ENCODE data around the gene STK24. TPM values are rescaled to one million over a fixed set of nuclear protein-coding genes. Genes with fewer than 3 reads are reported as not detected.

Gene STK24
- polyA plus RNA-seq, 1 of the 3 experiments (the other 2 are of a cell fraction), result 30.5 TPM

GRCh38 chr13:98581381-98581780 lies 4.5 kb upstream of the STK24 start (continued):
- TF ChIP-seq CTCF (IDR thresholded peaks at IDR 0.05), result no peak
- no peak for TF ChIP-seq USF2 (IDR thresholded peaks at IDR 0.05; ENCODE audit: borderline replicate concordance, low read depth, low read length)

- CTCF ChIA-PET, result interaction anchor here (1.0 to 2.6 kb wide), 4 partner anchors 73 to 263 kb away, joined by 3 to 9 read pairs (median 4); no protein-coding TSS in a partner anchor
- no peaks in the 10 kb centered on the region for H3K36me3 ChIP-seq (replicated peaks in 1 of 2; ENCODE audit: control insufficient read depth in 1 of 2, insufficient read depth in 2 of 2, low read length in 1 of 2)
- no peak overlapping the region for H3K4me3 ChIP-seq (ENCODE audit: low read depth in 2 of 2, low read length in 1 of 2)
- no peaks in the 10 kb centered on the region for H3K27me3 ChIP-seq (ENCODE audit: insufficient read depth)
- no peak for DNase-seq
- POLR2A ChIA-PET, result no interaction called here
- no peak overlapping the region for H3K4me2 ChIP-seq
- no peak overlapping the region for H2AFZ ChIP-seq (ENCODE audit: low read depth)
- no peak overlapping the region for H3K9ac ChIP-seq
- no peaks in the 10 kb centered on the region for H3K9me3 ChIP-seq
- TF ChIP-seq FOSL2 (IDR thresholded peaks at IDR 0.05; ENCODE audit: borderline replicate concordance, low read depth) (no peak), RXRA (IDR thresholded peaks at IDR 0.05; ENCODE audit: borderline replicate concordance, low read depth) (no peak), MEF2A (IDR thresholded peaks at IDR 0.05; ENCODE audit: borderline replicate concordance, low read depth) (no peak), TAF1 (IDR thresholded peaks at IDR 0.05; ENCODE audit: borderline replicate concordance, low read depth, low read length) (no peak), POLR2AphosphoS5 (IDR thresholded peaks at IDR 0.05; ENCODE audit: low read depth, low read length) (no peak), JUND (IDR thresholded peaks at IDR 0.05) (no peak), CHD2 (IDR thresholded peaks at IDR 0.05; ENCODE audit: low read length, partially characterized antibody) (no peak), ELF1 (IDR thresholded peaks at IDR 0.05) (no peak), GATA2 (CRISPR knock-in tag; IDR thresholded peaks at IDR 0.05) (no peak), FOXM1 (IDR thresholded peaks at IDR 0.05; ENCODE audit: low read depth) (no peak), NFIC (IDR thresholded peaks at IDR 0.05; ENCODE audit: borderline replicate concordance) (no peak), MAX (IDR thresholded peaks at IDR 0.05; ENCODE audit: low read depth) (no peak), MXI1 (IDR thresholded peaks at IDR 0.05; ENCODE audit: low read depth, low read length) (no peak), TEAD4 (IDR thresholded peaks at IDR 0.05; ENCODE audit: borderline replicate concordance, insufficient read depth) (no peak), RAD21 (IDR thresholded peaks at IDR 0.05; ENCODE audit: low read length) (no peak), SMC3 (IDR thresholded peaks at IDR 0.05; ENCODE audit: low read depth, low read length) (no peak), PBX3 (IDR thresholded peaks at IDR 0.05) (no peak)
- H3K4me1 ChIP-seq (ENCODE audit: control insufficient read depth in 1 of 2, insufficient read depth in 2 of 2, low read depth in 1 of 2, low read length in 1 of 2), result peaks cover 11 to 16% of the 10 kb centered on the region in 2 experiments
- peaks cover 11% of the 10 kb centered on the region for H3K79me2 ChIP-seq (ENCODE audit: insufficient read depth)
- H3K9me2 ChIP-seq, result no peaks in the 10 kb centered on the region
- WGBS (ENCODE audit: low lambda C conversion rate), result 100% methylated on average over 2 of the region's 2 CpGs
- H4K20me1 ChIP-seq (ENCODE audit: insufficient read depth), result peaks cover 6% of the 10 kb centered on the region
- H3F3A ChIP-seq (replicated peaks; ENCODE audit: insufficient read depth), result peaks cover 17% of the 10 kb centered on the region
- no peak overlapping the region for H3K27ac ChIP-seq (ENCODE audit: low read depth in 2 of 2, low read length in 1 of 2)
Observed at GRCh38 chr13:98580420-98580819, 3.5 kb upstream of the STK24 start.
